PC-3 (cell line): ENCODE results near the gene MACROD2. TPM values are rescaled to one million over a fixed set of nuclear protein-coding genes. Genes with fewer than 3 reads are reported as not detected.

Experiments used
- ATAC-seq: fragments of 200-7000 bp; cut with Tn5 transposase; 2 replicates; pipeline ENCODE4 v1.9.1; 2020; ENCODE audit warnings: mild to moderate bottlenecking, moderate library complexity
- BruUV-seq: library from RNA; stranded (reverse); fragments of 400-500 nt; replicated peaks from 2 replicates; lab custom pipeline; 2021; lab: Mats Ljungman, UMichigan
- CTCF ChIA-PET: fragments of 300-600 bp; sonication (Branson Sonifier 250); formaldehyde crosslinking; loops from one replicate; lab custom pipeline; 2022; ENCODE audit warnings: antibody characterized with exemption; lab: Charles Lee
- POLR2A ChIA-PET: fragments of 300-600 bp; sonication (Branson Sonifier 250); formaldehyde crosslinking; loops from one replicate; lab custom pipeline; 2022; ENCODE audit warnings: antibody characterized with exemption; ENCODE audit not compliant: unreplicated experiment; lab: Charles Lee
- DNase-seq: peaks from one replicate; pipeline ENCODE4 v3.0.0-alpha.2; 2015
- H2AFZ ChIP-seq: fragments of 300-600 bp; sonication (generic); 2 replicates; pipeline ENCODE4 v1.6.0; 2016; ENCODE audit warnings: antibody characterized with exemption, low read length
- H3F3A ChIP-seq: fragments of 300-600 bp; sonication (generic); one replicate; pipeline ENCODE4 v1.6.0; 2017; ENCODE audit warnings: antibody characterized with exemption, low read length, control low read depth, mild to moderate bottlenecking; ENCODE audit not compliant: unreplicated experiment
- H3K27ac ChIP-seq: fragments of 300-600 bp; sonication (generic); 2 replicates; pipeline ENCODE4 v1.5.1; 2016; ENCODE audit warnings: mild to moderate bottlenecking, low read length
- H3K27me3 ChIP-seq: fragments of 300-600 bp; sonication (generic); 2 replicates; pipeline ENCODE4 v1.6.1; 2016; ENCODE audit warnings: low read length, mixed read lengths
- H3K36me3 ChIP-seq: fragments of 300-600 bp; sonication (generic); 2 replicates; pipeline ENCODE4 v1.6.1; 2016; ENCODE audit warnings: low read depth, mixed run types, low read length, mixed read lengths
- H3K4me1 ChIP-seq: fragments of 300-600 bp; sonication (generic); 2 replicates; pipeline ENCODE4 v1.5.1; 2016; ENCODE audit warnings: low read length; ENCODE audit not compliant: insufficient read depth
- H3K4me2 ChIP-seq: fragments of 300-600 bp; sonication (generic); 2 replicates; pipeline ENCODE4 v1.6.0; 2016; ENCODE audit warnings: low read length
- H3K4me3 ChIP-seq: fragments of 300-600 bp; sonication (generic); 2 replicates; pipeline ENCODE4 v1.5.1; 2016; ENCODE audit warnings: mild to moderate bottlenecking, low read length, mixed read lengths
- H3K79me2 ChIP-seq: fragments of 300-600 bp; sonication (generic); 2 replicates; pipeline ENCODE4 v1.6.1; 2017; ENCODE audit warnings: low read length, mixed read lengths
- H3K9ac ChIP-seq: fragments of 300-600 bp; sonication (generic); 2 replicates; pipeline ENCODE4 v1.6.0; 2016; ENCODE audit warnings: mild to moderate bottlenecking, low read length
- H3K9me2 ChIP-seq: fragments of 300-600 bp; sonication (generic); replicated peaks from 2 replicates; pipeline ENCODE4 v1.6.1; 2016; ENCODE audit warnings: mixed run types, low read length, mixed read lengths
- H3K9me3 ChIP-seq: fragments of 300-600 bp; sonication (generic); 2 replicates; pipeline ENCODE4 v1.6.1; 2016; ENCODE audit warnings: low read length, mixed read lengths
- H4K20me1 ChIP-seq: fragments of 300-600 bp; sonication (generic); 2 replicates; pipeline ENCODE4 v1.6.1; 2016; ENCODE audit warnings: low read length, mixed read lengths
- EZH2 ChIP-seq: fragments of 300-600 bp; sonication (generic); IDR thresholded peaks from one replicate; pipeline ENCODE4 v1.6.1; 2017; ENCODE audit warnings: antibody characterized with exemption, mild to moderate bottlenecking, low read length; ENCODE audit not compliant: unreplicated experiment
- EZH2phosphoT487 ChIP-seq: fragments of 300-600 bp; sonication (generic); IDR thresholded peaks from 2 replicates; pipeline ENCODE4 v1.6.1; 2018; ENCODE audit warnings: mild to moderate bottlenecking, antibody characterized with exemption, low read length, borderline replicate concordance
- intact Hi-C: fragments of 100-400 bp; cut with micrococcal nuclease; formaldehyde crosslinking; loops from 2 replicates; pipeline ENCODE4 v1.9.0; 2023
- total RNA-seq: library from RNA; depleted of rRNA; stranded (reverse); fragments of >200 nt; gene quantifications from 2 replicates; pipeline ENCODE4 v1.2.3, GENCODE V29; 2014
- TF ChIP-seq, protein P1 (sequence below): fragments of 300-600 bp; sonication (generic); conservative IDR thresholded peaks from 2 replicates; pipeline ENCODE4 v1.5.1; 2017; ENCODE audit warnings: antibody characterized with exemption, low read depth, mild to moderate bottlenecking, low read length

Gene MACROD2
- total RNA-seq, 1 experiment from 2014 or later = 3.1 TPM

DNA sequence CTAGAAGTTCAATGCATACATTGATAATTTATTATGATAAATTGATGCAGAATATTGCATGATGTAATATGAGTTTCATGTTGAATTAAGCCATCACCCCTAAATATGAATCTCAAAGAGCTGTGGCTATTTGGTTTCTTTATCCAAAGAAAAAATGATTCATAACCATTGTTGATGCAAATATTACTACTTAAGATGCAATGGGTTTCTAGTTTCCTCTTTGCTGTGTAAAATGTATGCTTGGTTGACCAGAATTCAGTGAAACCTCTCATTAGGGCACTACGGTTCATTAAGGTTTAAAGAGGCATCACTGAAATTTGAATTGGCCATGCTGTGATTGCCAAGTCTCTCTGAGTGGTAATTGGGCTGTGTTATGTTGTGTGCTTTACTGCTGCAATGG, 834.6 kb downstream of the MACROD2 start:
- Histone ChIP-seq H3K36me3 (no peaks in the 10 kb centered on the region), H3K9ac (no peak overlapping the region), H3F3A (no peaks in the 10 kb centered on the region), H3K4me2 (no peak overlapping the region), H2AFZ (no peak overlapping the region), H3K79me2 (no peaks in the 10 kb centered on the region), H3K4me1 (no peaks in the 10 kb centered on the region), H3K4me3 (no peak overlapping the region), H4K20me1 (no peaks in the 10 kb centered on the region), H3K27ac (no peak overlapping the region), H3K27me3 (no peaks in the 10 kb centered on the region), H3K9me2 (no peaks in the 10 kb centered on the region), H3K9me3 (no peaks in the 10 kb centered on the region)
- TF ChIP-seq EZH2phosphoT487 = no peak
- no peak for TF ChIP-seq EZH2
- TF ChIP-seq, protein P1, sequence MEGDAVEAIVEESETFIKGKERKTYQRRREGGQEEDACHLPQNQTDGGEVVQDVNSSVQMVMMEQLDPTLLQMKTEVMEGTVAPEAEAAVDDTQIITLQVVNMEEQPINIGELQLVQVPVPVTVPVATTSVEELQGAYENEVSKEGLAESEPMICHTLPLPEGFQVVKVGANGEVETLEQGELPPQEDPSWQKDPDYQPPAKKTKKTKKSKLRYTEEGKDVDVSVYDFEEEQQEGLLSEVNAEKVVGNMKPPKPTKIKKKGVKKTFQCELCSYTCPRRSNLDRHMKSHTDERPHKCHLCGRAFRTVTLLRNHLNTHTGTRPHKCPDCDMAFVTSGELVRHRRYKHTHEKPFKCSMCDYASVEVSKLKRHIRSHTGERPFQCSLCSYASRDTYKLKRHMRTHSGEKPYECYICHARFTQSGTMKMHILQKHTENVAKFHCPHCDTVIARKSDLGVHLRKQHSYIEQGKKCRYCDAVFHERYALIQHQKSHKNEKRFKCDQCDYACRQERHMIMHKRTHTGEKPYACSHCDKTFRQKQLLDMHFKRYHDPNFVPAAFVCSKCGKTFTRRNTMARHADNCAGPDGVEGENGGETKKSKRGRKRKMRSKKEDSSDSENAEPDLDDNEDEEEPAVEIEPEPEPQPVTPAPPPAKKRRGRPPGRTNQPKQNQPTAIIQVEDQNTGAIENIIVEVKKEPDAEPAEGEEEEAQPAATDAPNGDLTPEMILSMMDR = no peak
- DNase-seq (no peak), ATAC-seq (no peak)
- intact Hi-C loops = no loop called here
- POLR2A ChIA-PET = no interaction called here
- CTCF ChIA-PET = no interaction called here
- no TSS peak for BruUV-seq

DNA sequence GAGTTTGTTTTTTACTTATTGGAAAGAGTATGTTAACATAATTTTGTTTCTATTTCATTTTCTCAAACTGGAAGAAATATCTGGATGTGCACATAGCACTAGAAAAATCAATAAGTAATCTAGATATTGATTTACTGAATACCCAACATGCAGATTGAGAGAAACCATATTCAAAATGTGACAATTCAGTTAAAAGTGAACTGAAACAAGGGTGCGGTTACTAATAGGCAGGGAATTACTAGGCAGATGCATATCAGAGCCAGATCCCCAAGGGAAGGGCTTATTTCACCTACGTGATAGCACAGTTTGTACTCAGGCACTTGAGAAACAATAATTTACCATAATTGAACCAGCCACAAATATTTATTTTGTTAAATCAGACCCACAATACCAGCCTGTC, 835.1 kb downstream of the MACROD2 start:
- H3K4me1 ChIP-seq = no peaks in the 10 kb centered on the region
- no peak overlapping the region for H3K9ac ChIP-seq
- TF ChIP-seq, protein P1 = no peak
- TF ChIP-seq EZH2phosphoT487 (no peak), EZH2 (no peak)
- ChIA-PET CTCF (no interaction called here), POLR2A (no interaction called here)
- H3K4me2 ChIP-seq = no peak overlapping the region
- no peaks in the 10 kb centered on the region for H3K27me3 ChIP-seq
- no peaks in the 10 kb centered on the region for H3K36me3 ChIP-seq
- H3K27ac ChIP-seq = no peak overlapping the region
- ATAC-seq (no peak), DNase-seq (no peak)
- no peaks in the 10 kb centered on the region for H4K20me1 ChIP-seq
- H3K79me2 ChIP-seq = no peaks in the 10 kb centered on the region
- BruUV-seq = no TSS peak
- H2AFZ ChIP-seq = no peak overlapping the region
- H3K9me2 ChIP-seq = no peaks in the 10 kb centered on the region
- intact Hi-C loops = no loop called here
- no peaks in the 10 kb centered on the region for H3F3A ChIP-seq
- no peak overlapping the region for H3K4me3 ChIP-seq
- no peaks in the 10 kb centered on the region for H3K9me3 ChIP-seq

DNA sequence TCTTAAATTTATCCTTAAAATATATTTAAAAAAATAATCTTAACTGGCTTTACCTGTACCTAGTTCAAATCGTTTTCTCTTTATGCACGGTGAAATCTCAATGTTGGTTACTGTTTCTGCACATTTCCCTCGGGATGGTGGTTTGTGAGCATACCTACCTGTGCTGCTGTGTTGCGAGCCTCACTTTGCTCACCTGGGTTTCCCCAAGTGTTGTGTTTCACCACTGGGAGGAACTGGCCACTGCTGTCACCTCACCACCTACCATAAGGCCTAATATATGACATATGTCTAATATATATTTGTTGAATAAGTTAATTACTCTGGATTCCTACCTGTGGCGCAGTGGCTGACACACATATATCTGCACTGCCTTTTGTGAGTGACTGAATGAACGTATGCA, 835.6 kb downstream of the MACROD2 start:
- Histone ChIP-seq H3K79me2 (no peaks in the 10 kb centered on the region), H3K4me1 (no peaks in the 10 kb centered on the region), H3K9me2 (no peaks in the 10 kb centered on the region), H3K9ac (no peak overlapping the region), H3K4me3 (no peak overlapping the region), H3K9me3 (no peaks in the 10 kb centered on the region), H3K27me3 (no peaks in the 10 kb centered on the region), H4K20me1 (no peaks in the 10 kb centered on the region), H3F3A (no peaks in the 10 kb centered on the region), H3K27ac (no peak overlapping the region), H3K4me2 (no peak overlapping the region), H2AFZ (no peak overlapping the region), H3K36me3 (no peaks in the 10 kb centered on the region)
- intact Hi-C loops = no loop called here
- ChIA-PET POLR2A (no interaction called here), CTCF (no interaction called here)
- BruUV-seq = no TSS peak
- no peak for ATAC-seq
- no peak for DNase-seq
- TF ChIP-seq EZH2 (no peak), EZH2phosphoT487 (no peak)
- TF ChIP-seq, protein P1 = no peak
